GM12874 (cell line): ENCODE results near the gene SPRTN.

ENCODE experiments used
- TF ChIP-seq, protein P1 (sequence below): IDR thresholded peaks from 2 replicates; pipeline ENCODE4 v1.5.1; 2011; ENCODE audit warnings: low read depth, mild to moderate bottlenecking, control low read depth, low read length, moderate library complexity; ENCODE audit not compliant: insufficient read depth

Gene SPRTN

GRCh38 chr1:231382426-231382825 lies 44.3 kb downstream of the SPRTN start:
- TF ChIP-seq, protein P1, sequence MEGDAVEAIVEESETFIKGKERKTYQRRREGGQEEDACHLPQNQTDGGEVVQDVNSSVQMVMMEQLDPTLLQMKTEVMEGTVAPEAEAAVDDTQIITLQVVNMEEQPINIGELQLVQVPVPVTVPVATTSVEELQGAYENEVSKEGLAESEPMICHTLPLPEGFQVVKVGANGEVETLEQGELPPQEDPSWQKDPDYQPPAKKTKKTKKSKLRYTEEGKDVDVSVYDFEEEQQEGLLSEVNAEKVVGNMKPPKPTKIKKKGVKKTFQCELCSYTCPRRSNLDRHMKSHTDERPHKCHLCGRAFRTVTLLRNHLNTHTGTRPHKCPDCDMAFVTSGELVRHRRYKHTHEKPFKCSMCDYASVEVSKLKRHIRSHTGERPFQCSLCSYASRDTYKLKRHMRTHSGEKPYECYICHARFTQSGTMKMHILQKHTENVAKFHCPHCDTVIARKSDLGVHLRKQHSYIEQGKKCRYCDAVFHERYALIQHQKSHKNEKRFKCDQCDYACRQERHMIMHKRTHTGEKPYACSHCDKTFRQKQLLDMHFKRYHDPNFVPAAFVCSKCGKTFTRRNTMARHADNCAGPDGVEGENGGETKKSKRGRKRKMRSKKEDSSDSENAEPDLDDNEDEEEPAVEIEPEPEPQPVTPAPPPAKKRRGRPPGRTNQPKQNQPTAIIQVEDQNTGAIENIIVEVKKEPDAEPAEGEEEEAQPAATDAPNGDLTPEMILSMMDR, result no peak

- TF ChIP-seq, protein P1, result no peak
These were observed 45.2 kb downstream of the SPRTN start for GRCh38 chr1:231383159-231383860.

DNA sequence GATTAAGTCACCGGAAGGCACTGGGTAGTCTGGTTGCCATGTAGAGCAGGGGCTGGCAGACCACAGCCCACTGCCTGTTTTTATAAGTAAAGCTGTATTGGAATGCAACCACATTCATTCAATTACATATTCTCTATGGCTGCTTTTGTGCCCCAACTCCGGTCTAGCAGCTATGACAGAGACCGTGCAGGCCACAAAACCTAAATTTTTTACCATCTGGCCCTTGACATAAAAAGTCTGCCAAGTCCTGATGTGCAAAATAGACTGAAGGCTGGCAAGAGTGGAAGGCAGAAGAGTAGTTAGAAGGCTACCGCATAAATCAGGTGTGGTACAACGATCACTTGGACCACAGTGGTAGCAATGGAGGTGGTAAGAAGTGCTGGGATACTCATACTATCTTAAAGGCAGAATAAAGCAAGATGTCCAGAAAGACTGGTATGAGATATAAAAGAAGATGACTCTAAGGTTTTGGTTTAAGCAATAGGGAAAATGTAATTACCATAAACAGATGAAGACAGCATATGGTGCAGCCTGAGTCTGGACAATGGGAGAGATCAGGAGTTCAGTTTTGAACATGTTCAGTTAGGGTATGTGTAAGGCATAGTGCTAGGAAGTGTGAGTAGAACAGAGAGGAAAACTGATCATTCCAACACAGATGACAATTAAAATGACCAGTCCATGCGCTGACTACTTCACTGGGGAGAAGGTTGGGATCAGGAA lies 46.8 kb downstream of the SPRTN start:
- TF ChIP-seq, protein P1, result no peak

- TF ChIP-seq, protein P1, result no peak
These were observed 47.3 kb downstream of the SPRTN start for GRCh38 chr1:231385416-231385748.

DNA sequence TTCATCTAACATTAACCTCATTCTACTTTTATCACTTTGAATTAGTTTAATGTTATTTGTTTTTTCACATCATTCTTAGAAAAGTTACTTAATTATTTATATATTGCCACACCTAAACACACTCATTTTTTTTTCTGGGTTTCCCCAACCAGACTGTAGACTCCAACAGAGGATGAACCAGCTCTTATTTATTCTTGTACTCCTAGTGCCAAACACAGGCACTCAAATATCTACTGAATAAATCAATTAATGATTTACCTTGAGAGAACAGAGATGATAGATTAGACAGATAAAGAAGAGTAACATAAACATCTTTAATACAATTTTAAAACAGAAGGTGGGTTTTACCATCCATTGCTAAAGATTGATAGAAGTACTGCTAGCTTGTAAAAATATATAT lies 48.4 kb downstream of the SPRTN start:
- TF ChIP-seq, protein P1, result no peak

GRCh38 chr1:231387770-231388669 lies 49.9 kb downstream of the SPRTN start:
- TF ChIP-seq, protein P1, result no peak

DNA sequence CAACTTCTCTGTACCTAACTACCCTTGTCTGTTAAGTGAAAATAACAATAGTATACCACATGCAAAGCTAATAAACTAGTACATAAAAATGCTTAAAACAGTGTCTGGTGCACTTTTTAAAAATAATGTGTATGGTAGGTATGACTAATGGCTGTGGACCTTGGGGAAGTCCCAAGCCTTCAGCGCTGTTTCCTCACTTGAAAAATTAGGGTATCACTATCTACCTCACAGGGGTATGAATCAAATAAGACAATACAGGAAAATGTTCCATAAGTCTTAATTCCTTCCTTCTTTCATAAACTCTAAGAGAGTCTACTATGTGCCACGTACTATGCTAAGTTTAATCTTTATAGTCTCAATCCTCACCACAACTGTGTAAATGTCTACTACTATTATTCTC lies 52.0 kb downstream of the SPRTN start:
- TF ChIP-seq, protein P1, result no peak
